HL-60/S4 treated with retinoic acid at 250 ng/mL for 4 days and 3 days (cell line): ENCODE measurements around the gene MBP.
"Not testable (repeated sequence)": the region's sequence is repeated elsewhere in the genome, so short reads cannot be mapped to it uniquely, and the experiment has no call there.

Experiments
- in situ Hi-C: fragments of 300-500 bp; cut with MboI; formaldehyde crosslinking; loops from 2 replicates; pipeline ENCODE4 v1.7.0; 2022; ENCODE audit warnings: low sequenced_read_pairs

The MBP gene

DNA sequence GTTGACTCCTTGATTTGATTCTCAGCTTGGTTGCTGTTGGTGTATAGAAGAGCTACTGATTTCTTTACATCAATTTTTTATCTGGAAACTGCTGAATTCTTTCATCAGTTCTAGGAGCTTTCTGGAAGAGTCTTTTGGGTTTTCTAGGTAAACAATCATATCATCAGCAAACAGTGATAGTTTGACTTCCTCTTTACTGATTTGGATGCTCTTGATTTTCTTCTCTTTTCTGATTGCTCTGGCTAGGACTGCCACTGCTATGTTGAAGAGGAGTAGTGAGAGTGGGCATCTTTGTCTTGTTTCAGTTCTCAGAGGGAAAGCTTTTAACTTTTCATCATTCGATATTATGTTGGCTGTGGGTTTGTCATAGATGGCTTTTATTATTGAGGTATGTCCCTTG lies 169.7 kb downstream of the MBP start:
- in situ Hi-C loops, result no loop called here

GRCh38 chr18:76960528-76961035 lies 172.0 kb downstream of the MBP start:
- in situ Hi-C loops, result no loop called here

DNA sequence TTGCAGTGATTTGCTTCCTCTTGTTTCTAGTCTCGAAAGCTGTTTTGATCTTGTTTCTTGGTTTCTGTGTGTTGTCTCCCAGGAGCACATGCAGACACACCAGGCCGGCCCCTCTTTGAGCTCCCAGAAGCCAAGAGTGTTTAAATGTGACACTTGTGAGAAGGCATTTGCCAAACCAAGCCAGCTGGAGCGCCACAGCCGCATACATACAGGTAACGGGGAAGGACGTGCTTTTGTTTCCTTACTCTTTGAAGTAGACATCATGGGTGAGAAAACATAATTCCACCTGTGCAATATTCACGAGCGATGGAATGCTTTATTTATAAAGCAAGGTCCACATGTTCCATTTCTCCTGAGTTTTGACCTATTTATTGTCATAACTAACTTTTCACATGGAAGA lies 173.0 kb downstream of the MBP start:
- in situ Hi-C loops, result no loop called here

- in situ Hi-C loops, result no loop called here
Measured at GRCh38 chr18:76958692-76959341, 173.8 kb downstream of the MBP start.

DNA sequence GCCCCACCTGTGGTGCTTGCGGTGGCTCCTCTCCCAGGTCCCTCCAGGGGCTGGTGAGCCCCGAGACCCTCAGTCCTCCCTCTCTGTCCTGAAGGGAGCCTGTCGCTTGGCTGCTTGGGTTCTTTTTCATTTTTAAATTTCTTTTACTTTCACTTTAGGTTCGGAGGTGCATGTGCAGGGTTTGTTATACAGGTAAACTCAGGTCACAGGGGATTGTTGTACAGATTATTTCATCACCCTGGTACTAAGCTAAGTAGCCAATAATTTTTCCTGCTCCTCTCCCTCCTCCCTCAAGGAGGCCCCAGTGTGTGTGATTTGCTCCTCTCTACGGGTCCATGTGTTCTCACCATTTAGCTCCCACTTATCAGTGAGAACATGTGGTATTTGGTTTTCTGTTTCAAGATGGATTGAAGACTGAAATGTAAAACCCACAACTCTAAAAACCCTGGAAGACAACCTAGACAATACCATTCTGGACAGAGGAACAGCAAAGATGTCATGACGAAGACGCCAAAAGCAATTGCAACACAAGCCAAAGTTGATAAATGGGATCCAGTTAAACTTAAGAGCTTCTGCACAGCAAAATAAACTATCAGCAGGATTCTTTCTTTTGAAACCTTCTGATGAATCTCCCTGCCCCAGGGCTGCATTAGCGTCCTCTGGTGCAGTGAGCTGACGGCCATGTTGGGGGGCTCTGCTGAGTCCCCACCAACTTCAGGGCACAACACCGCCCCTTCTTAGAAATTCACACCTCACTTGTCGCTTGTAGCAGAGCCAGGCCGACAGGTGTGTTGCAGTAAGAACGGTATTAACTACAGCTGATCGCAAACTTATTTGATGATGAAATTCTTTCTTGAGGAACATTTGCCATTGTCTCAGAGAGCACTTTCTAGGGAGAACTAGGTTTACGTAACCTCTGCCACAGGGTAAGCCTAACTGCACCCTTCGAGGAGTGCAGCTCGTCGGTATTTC lies 174.9 kb downstream of the MBP start:
- in situ Hi-C loops, result no loop called here

DNA sequence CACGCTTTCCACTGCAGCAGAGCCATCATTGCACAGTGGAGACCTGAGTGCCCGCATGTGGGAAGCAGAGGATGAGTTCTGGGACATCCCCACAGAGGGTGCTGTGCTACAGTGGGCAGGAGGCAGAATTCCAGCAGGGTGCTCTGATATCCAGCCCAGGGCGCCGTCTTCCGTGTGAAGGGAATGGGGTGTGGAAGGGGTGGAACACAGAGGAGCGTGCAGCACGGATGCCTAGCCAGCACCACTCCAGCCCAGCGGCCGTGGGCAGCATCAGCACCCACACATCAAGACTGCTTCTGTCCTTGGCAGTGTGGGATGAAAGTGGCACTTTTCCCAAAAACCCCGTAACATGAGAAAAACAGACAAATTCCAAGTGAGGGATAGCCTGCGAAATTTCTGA lies 175.9 kb downstream of the MBP start:
- in situ Hi-C loops, result no loop called here

DNA sequence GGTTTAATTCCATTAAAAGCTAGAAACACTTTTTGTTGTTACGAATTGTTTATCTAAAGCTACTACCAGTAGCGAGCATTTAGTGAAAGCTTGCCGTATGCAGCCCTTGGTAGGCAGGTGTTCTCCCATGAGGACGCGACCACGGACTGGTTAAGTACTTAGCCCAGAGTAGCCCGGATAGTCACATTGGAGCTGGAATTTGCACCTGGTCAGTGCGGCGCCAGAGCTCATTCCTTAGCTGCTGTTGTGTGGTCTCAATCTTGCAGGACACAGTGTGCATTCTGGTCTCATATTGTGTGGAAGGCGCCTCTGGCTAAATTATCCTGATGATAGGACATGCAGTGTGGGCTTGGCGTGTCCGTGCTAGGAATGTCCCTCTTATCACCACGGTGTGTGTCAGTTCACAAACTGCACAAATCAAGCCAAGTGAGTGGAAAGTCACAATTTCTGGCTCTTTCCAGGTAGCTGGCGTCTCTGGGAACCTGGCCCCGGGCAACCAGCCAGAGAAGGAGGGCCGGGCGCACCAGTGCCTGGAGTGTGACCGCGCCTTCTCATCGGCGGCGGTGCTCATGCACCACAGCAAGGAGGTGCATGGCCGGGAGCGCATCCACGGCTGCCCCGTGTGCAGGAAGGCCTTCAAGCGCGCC lies 176.9 kb downstream of the MBP start:
- in situ Hi-C loops, result no loop called here

- in situ Hi-C loops, result no loop called here
Measured at GRCh38 chr18:76953583-76954233, 178.9 kb downstream of the MBP start.

GRCh38 chr18:76953156-76953555 lies 179.4 kb downstream of the MBP start:
- in situ Hi-C loops, result no loop called here

DNA sequence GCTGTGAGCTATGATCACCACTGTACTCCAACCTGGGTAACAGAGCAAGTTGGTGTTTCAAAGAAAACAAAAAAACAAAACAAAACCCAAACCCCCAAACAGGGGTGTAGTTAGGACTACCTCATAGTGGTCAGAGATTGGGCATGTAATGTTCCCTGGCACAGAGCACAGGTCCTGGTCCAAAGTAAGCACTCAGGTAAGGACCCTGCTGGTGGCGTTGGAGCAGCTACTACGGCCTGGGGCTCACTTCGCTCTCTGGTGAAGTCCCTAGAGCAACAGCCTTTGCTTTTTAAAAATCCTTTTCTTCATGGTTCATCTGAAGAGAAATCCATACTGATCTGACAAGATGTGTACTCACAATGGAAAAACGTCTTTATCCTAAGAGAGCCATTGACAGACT lies 179.8 kb downstream of the MBP start:
- in situ Hi-C loops, result no loop called here

GRCh38 chr18:76951456-76952247 lies 180.9 kb downstream of the MBP start:
- in situ Hi-C loops, result no loop called here

- in situ Hi-C loops, result no loop called here
Measured at GRCh38 chr18:76948345-76948744, 184.2 kb downstream of the MBP start.

GRCh38 chr18:76944346-76944745 lies 188.2 kb downstream of the MBP start:
- in situ Hi-C loops, result not testable (repeated sequence)

GRCh38 chr18:76943542-76944339 lies 188.8 kb downstream of the MBP start:
- in situ Hi-C loops, result no loop called here

GRCh38 chr18:76941284-76941683 lies 191.3 kb downstream of the MBP start:
- in situ Hi-C loops, result no loop called here

DNA sequence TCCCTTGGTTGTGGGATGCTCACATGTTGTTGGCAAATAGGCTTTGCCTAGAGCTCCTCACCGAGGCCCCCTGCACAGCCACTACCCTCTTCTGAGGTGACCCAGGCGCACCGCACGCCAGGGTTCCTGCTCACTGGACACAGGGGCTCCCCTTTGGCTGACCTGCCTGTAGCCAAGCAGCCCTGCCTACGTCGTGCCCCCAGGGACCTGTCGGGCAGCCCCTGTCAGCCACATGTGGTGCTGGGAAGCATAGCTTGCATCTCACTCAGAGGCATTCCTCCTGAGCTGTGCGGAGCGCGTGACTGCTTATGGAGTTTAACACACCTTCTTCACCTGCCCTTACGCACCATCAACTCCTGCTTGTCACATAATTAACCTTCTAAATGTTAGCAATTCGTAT lies 194.0 kb downstream of the MBP start:
- in situ Hi-C loops, result no loop called here

DNA sequence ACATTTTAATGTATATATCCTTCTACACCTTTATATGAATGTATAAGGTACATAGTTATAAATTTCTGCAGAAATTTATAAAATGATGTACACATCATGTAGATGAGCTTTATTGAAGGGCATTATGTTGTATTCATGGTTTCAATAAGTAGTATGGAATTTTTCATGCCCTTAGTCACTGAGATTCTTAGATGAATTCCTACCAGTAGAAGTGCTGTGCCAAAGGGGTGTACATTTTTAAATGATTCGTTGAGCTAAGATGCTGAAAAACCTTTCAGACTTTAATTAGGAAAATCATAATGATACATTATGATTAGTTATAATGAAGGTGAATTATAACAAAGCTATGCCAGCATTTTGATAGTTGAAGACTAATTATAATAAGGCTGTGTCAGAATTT lies 195.0 kb downstream of the MBP start:
- in situ Hi-C loops, result no loop called here

DNA sequence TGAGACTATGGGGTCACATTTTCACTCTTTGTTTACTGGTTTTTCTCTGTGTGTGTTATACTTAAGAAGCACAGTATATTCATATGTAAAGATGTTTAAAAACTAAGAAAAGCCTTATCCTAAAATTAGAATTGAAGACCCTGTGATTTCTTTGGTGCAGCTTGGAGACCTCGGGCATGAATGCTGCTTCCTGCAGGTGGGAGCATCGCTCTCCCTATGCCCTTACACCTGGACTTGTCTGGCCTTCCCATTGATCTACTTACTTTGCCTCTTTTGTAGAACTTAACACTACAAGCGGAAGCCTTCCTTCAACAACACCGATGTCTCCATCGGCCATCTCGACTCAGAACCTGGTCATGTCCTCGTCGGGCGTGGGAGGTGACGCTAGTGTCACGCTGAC lies 195.7 kb downstream of the MBP start:
- in situ Hi-C loops, result no loop called here

- in situ Hi-C loops, result no loop called here
Measured at GRCh38 chr18:76935722-76936337, 196.8 kb downstream of the MBP start.
